ENCODE data around the gene GRXCR2.

Gene GRXCR2

GRCh38 chr5:145918397-145918796, 45.6 kb upstream of the GRXCR2 start:
- Histone ChIP-seq H3K9me3 (ENCODE audit: control insufficient read depth, insufficient read depth, low read depth, low read length) (no peaks in the 10 kb centered on the region), H3K36me3 (ENCODE audit: control insufficient read depth in 2 of 2, insufficient read depth in 1 of 2, low read length in 2 of 2) (no peaks in the 10 kb centered on the region), H3K27ac (ENCODE audit: extremely low read depth, low read depth, low read length) (no peak overlapping the region), H3K4me1 (ENCODE audit: control insufficient read depth, insufficient read depth, low read length) (no peaks in the 10 kb centered on the region), H3K4me3 (ENCODE audit: low read depth, low read length) (no peak overlapping the region)
- TF ChIP-seq REST (tag by site-specific recombination; IDR thresholded peaks at IDR 0.05) = no peak
- no peak for TF ChIP-seq ZNF701 (tag by site-specific recombination; IDR thresholded peaks at IDR 0.05)
- TF ChIP-seq PRDM6 (tag by site-specific recombination; IDR thresholded peaks at IDR 0.05) = no peak
- TF ChIP-seq ZNF133 (tag by site-specific recombination; IDR thresholded peaks at IDR 0.05) = no peak
- no peak for TF ChIP-seq GFI1B (tag by site-specific recombination; IDR thresholded peaks at IDR 0.05)
- no peak for TF ChIP-seq ZNF335 (tag by site-specific recombination; conservative IDR thresholded peaks at IDR 0.05)
- TF ChIP-seq ZBTB48 (tag by site-specific recombination; IDR thresholded peaks at IDR 0.05) = no peak
- TF ChIP-seq ZNF426 (tag by site-specific recombination; IDR thresholded peaks at IDR 0.05) = no peak
- no peak for TF ChIP-seq ZBTB6 (tag by site-specific recombination; IDR thresholded peaks at IDR 0.05)
- ChIA-PET POLR2A (interaction anchor here (0.5 kb wide), 1 partner anchor 264 kb away, joined by 5 read pairs; the partner anchor contains the start of gene LARS1), CTCF (interaction anchor here (0.6 to 1.5 kb wide), 2 partner anchors 10 to 14 kb away, joined by 3 to 4 read pairs; no protein-coding TSS in a partner anchor)

GRCh38 chr5:145917288-145917687, 44.5 kb upstream of the GRXCR2 start:
- no peaks in the 10 kb centered on the region for H3K9me3 ChIP-seq (ENCODE audit: control insufficient read depth, insufficient read depth, low read depth, low read length)
- ChIA-PET CTCF (interaction anchor here (1.0 to 1.3 kb wide), 2 partner anchors 9 to 24 kb away, joined by 3 to 4 read pairs; no protein-coding TSS in a partner anchor), POLR2A (no interaction called here)
- H3K36me3 ChIP-seq (ENCODE audit: control insufficient read depth in 2 of 2, insufficient read depth in 1 of 2, low read length in 2 of 2) = no peaks in the 10 kb centered on the region
- H3K4me3 ChIP-seq (ENCODE audit: low read depth, low read length) = no peak overlapping the region
- no peak overlapping the region for H3K27ac ChIP-seq (ENCODE audit: extremely low read depth, low read depth, low read length)
- H3K4me1 ChIP-seq (ENCODE audit: control insufficient read depth, insufficient read depth, low read length) = no peaks in the 10 kb centered on the region
- no peak for TF ChIP-seq ZNF362 (tag by site-specific recombination; IDR thresholded peaks at IDR 0.05)
- no peak for TF ChIP-seq INSM2 (tag by site-specific recombination; IDR thresholded peaks at IDR 0.05)
- no peak for TF ChIP-seq ZNF621 (tag by site-specific recombination; IDR thresholded peaks at IDR 0.05)
- no peak for TF ChIP-seq IKZF3 (tag by site-specific recombination; IDR thresholded peaks at IDR 0.05)
- TF ChIP-seq ZNF423 (tag by site-specific recombination; IDR thresholded peaks at IDR 0.05) = no peak
- TF ChIP-seq GLI2 (tag by site-specific recombination; IDR thresholded peaks at IDR 0.05; ENCODE audit: borderline replicate concordance, low read depth) = no peak
- no peak for TF ChIP-seq ZNF529 (tag by site-specific recombination; IDR thresholded peaks at IDR 0.05; ENCODE audit: insufficient replicate concordance)
- no peak for TF ChIP-seq PRDM10 (tag by site-specific recombination; IDR thresholded peaks at IDR 0.05)

Measured in HEK293 (cell line).